ENCODE measurements around the gene DGKI.
"Not testable (repeated sequence)": the region's sequence is repeated elsewhere in the genome, so short reads cannot be mapped to it uniquely, and the experiment has no call there.

DGKI gene

GRCh38 chr7:137449016-137449415 is 397.8 kb downstream of the DGKI start:
- no peak for DNase-seq

- DNase-seq = not testable (repeated sequence)
Observed at GRCh38 chr7:137448572-137448971, 398.2 kb downstream of the DGKI start.

- DNase-seq = no peak
Observed at GRCh38 chr7:137446025-137446424, 400.7 kb downstream of the DGKI start.

GRCh38 chr7:137445268-137445667 is 401.5 kb downstream of the DGKI start:
- DNase-seq = no peak

GRCh38 chr7:137443616-137444015 is 403.2 kb downstream of the DGKI start:
- no peak for DNase-seq

GRCh38 chr7:137441451-137441850 is 405.3 kb downstream of the DGKI start:
- no peak for DNase-seq

DNA sequence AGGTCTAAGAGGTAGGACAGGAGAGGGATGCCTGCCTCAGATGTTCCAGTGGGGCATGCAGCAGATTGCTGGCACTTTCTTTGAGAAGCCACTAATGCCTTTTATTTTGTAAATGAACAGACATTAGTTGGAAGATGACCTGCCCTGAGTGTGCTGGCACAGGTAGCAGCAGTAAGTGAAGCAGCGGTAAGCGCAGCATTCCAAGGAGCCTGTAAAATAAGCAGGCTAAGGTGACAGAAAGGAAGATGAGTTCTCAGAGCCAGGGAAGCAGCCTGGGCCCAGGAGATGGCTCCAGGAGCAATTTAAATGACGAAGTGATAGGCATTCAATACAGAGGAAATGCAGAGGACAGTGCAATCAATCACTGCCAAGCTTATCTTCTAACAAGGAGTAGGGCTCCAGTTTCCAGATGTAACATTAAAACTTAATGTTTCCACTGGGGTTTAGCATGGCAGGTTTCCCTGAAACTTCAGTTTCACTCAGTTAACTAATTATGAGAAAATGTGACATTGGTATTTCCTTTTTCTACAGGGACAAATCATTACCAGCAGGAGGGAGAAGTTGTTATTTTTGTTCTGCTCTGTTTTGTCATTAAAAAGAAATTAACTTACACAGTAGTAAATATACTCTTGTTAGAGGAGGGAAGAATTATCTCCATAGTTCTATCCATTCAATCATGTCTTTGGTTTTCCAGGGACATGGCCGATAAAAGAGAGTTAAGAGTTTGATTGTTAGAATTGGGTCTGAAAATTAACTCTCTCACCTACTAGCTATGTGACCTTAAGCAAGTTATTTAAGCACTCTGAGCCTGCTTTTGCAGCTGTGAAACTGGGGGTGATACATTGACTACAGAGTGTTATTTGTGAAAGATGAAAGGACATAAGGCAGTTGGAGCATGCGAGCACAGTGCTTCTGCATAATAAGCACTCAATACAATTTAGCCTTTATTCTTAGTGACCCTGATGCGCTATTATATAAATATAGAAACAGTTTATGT is 406.6 kb downstream of the DGKI start:
- no peak for DNase-seq

GRCh38 chr7:137434946-137435345 is 411.8 kb downstream of the DGKI start:
- DNase-seq = no peak

DNA sequence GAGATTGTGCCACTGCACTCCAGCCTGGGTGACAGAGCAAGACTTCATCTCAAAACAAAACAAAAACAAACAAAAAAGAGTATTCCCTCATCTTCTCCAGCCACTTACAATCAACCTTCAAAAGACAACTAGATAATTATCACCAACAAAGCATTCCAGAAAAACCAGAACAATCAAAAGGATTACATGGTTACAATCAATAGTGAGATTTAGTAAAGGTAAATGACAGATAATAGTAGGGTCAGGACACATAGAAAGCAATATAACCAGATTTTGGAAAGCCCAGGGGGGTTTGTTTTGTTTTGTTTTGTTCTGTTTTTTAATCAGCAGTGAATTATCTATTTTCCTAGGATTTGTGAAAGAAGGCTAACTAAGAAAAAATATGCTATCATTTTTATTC is 412.2 kb downstream of the DGKI start:
- no peak for DNase-seq

DNA sequence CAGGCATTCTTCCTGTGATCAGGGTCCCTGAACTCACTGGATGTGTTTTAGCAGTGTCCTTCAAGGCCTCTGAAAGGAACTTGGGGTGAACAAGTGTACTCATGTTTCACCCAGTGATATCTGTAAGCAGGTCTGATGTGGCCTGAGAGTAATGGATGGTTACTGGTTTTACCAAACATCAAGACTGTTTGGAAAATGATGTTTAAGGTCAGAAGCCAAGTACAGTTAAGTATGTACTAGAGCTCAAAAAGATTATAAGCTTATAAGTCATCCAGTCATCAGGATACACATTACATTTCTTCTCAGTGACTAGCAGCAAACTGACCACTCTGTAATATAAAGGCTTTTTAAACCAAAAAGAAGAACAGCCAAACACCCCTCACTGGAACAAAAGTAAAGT is 423.5 kb downstream of the DGKI start:
- DNase-seq = no peak

DNA sequence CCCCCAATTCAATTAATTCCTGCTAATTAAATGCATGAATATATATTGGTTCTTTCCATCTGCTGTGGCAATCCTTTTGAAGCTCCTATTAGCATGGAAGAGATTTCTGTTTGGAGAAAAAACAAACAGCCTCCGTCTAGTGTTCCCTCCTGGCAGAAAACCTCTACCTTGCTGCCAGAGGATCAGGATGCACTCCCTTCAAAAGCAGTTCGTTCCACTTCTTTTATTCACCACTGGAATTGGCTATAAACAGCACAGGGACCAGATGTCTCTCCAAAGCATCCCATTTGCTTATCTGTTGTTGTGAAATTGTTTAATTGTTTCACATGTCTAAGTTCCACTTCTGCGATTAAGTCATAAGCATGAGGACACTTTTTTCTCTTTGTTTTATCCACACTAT is 425.4 kb downstream of the DGKI start:
- DNase-seq = no peak

DNA sequence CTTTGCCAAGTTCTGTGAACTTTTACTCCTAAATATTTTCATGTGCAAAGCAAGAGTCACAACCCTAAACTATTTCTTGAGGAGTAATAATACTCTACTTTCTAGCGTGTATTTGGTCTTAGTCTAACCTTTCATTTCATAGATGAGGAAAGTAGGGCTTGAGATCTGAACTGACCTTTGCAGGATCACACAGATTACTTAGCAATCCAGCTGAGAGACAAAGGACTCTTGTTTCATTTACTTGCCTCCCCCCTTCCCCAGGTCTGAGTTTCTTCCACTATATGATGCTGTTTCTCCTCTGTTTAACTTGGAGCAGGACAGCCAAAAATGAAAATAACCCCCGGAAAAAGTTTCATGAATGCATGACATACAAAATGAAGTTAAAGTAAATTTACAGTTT is 427.9 kb downstream of the DGKI start:
- no peak for DNase-seq

- DNase-seq = no peak
Observed at GRCh38 chr7:137417464-137417863, 429.3 kb downstream of the DGKI start.

DNA sequence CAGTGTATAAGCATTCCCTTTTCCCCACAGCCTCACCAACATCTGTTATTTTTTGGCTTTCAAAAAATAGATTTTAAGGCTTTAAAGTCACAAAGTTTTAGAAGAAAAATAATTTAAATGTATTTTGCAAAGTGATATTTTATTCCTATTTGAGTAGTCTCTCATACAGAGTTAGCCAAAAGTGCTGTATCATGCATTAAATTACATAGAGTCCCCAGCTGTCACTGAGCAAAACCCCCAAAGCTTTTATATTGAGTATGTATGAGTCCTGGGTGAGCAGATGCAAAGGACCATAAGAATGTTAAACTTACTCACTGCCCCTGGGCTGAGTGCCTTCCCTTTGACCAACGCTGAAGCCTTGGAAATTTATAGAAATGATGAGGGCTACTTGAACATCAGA is 432.9 kb downstream of the DGKI start:
- DNase-seq = no peak

- DNase-seq = no peak
Observed at GRCh38 chr7:137411446-137411845, 435.3 kb downstream of the DGKI start.

DNA sequence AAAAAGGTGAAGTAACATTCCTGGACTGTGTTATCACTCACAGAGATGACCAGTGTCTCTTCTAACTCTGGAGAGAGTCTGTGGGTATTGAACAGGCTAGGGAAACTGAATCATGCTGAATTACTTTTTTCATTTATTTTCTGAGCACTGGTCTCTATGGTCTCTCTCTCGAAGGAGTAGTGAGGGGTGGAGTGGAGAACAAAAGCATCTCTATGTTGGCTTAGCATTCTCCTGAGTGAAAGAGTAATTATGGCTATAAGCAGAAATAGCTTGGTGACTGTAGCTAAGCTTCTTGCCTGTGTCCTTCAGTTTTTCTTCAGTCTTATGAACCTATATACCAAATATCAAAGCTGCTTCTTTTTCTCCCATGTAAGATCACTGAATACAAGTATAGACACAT is 438.6 kb downstream of the DGKI start:
- no peak for DNase-seq

DNA sequence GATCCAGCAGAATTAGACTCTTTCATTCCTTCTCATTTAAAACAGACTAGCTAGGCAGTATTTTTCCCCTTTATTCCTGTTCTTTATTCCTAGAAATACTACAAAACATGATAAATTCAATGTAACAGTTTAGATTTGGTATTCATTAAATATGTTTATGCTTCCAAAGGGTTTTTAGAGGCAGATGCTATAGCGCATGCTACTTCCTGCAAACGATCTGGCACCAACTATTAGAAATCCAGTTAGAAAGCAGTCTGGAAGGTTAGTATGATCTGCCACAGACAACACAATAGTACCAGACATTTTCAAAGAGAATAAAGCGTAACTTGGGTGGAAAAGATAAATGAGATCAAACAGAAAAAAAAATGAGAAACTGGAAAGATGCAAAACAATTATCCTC is 439.7 kb downstream of the DGKI start:
- no peak for DNase-seq

DNA sequence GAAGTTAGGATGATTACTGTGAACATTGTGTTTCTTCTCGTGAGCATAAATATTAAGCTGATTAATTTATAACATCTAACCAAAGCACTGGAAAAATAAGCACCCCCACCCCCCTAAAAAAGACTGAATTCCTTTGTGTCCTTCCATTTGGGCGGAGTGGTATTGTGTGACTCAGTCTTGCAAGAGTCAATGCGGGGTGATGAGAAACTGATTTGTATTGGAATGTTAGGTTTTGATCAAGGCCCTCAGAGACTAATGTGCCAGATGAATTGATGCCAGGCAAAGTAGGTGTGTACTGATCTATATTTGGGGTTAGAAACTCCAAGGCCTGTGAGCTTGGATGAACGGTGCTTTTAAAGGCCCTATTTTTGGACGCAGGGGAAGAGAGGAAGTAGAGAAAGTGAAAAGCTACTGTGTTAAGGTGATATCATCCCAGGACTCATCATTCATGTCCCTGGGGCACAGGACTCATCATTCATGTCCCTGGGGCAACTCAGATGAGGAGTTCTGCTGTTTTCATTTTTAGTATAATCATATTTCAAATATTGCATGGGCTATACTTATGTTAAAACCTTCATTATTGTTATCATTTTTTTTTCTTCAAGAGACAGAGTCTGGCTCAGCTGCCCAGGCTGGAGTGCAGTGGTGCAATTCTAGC is 442.0 kb downstream of the DGKI start:
- DNase-seq = no peak

- DNase-seq = no peak
Observed at GRCh38 chr7:137403353-137403695, 443.4 kb downstream of the DGKI start.

DNA sequence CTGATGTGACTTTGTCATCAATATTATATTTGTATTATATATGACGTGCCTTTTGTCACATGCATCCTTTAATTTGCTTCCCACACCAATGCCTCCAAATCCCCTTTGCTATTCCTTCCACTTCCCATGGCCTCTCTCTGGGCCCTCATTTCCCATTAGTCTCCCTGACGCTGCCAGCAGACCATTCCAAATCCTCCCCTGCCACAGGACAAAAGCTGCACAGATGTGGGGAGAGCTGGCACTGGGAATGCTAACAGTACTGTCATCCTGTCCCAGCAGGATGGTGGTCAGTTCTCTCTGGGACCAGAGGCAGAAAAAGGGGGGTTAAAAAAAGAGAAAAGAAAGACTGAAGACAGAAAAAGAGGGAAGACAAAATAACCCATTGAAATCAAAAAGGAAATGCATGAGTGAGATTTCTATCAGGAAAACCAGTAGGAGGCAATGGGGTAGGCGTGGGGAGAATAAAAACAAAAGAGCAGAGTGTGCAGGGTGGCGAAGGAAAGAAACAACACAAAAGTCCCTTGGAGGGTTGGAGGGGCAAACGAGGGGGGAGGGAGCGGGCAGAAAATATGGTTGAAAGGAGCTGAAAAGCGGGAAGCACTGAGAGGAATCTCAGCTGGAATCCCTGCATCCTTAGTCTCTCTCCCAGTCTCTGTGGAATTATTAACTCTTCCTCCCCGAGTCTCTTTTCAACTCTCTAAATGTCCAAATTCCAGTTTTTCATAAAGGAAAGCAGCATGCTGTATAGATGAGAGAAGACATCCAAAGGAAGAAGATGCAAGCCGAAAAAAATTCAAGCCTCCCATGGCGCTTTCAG is 444.0 kb downstream of the DGKI start:
- no peak for DNase-seq

- no peak for DNase-seq
Observed at GRCh38 chr7:137399827-137400823, 446.6 kb downstream of the DGKI start.

DNA sequence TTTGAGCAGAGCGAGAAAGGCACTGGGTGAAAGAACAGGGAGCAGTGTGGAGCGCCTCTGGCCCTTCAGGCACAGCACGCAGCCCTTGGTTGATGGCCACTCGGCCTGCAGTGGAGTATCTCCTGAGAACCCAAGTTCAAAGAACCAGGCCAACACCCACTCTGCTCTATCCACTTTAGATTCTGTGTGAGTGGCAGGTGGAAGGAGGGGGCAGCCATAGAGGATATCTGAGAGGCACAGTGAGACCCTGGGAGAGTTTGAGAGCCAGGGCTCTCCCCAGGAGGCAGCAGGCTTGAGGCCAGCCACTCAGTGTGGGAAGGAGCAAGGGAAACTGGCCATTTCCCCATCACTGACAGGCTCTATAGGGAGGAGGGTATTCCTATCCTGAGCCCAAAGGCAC is 450.7 kb downstream of the DGKI start:
- DNase-seq = no peak

Data from suppressor macrophage treated with lipopolysaccharide for 4 hours (primary cell).